Neuronal stem cell (in vitro differentiated cells): ENCODE measurements around the gene MAD1L1.

Experiments used
- DNase-seq: peaks from one replicate; pipeline ENCODE4 v3.0.0-alpha.2; 2013; ENCODE audit warnings: low spot score
- H2AFZ ChIP-seq: one replicate; pipeline ENCODE4 v1.6.1; 2013; ENCODE audit warnings: mild to moderate bottlenecking, low read length, inconsistent platforms
- H2AK5ac ChIP-seq: 2 replicates; pipeline ENCODE4 v1.6.1; 2013; ENCODE audit warnings: low read depth, mild to moderate bottlenecking, inconsistent platforms, low read length, moderate library complexity, mixed read lengths
- H2BK120ac ChIP-seq: 2 replicates; pipeline ENCODE4 v1.6.1; 2013; ENCODE audit warnings: low read depth, mild to moderate bottlenecking, inconsistent platforms, low read length, moderate library complexity, mixed read lengths
- H2BK12ac ChIP-seq: one replicate; pipeline ENCODE4 v1.6.1; 2013; ENCODE audit warnings: low read length, inconsistent platforms
- H2BK15ac ChIP-seq: 2 replicates; pipeline ENCODE4 v1.6.1; 2013; ENCODE audit warnings: mild to moderate bottlenecking, low read length, inconsistent platforms, mixed read lengths
- H2BK5ac ChIP-seq: one replicate; pipeline ENCODE4 v1.6.1; 2013; ENCODE audit warnings: inconsistent platforms, mild to moderate bottlenecking, low read length, moderate library complexity
- H3K14ac ChIP-seq: one replicate; pipeline ENCODE4 v1.6.1; 2013; ENCODE audit warnings: low read length, inconsistent platforms
- H3K18ac ChIP-seq: 2 replicates; pipeline ENCODE4 v1.6.1; 2013; ENCODE audit warnings: low read length, inconsistent platforms
- H3K23ac ChIP-seq: 2 replicates; pipeline ENCODE4 v1.6.1; 2013; ENCODE audit warnings: low read depth, mild to moderate bottlenecking, mixed read lengths, low read length, inconsistent platforms; ENCODE audit not compliant: poor library complexity
- H3K27ac ChIP-seq: replicated peaks from 3 replicates; pipeline ENCODE4 v1.5.1; 2013; ENCODE audit warnings: low read length, inconsistent platforms
- H3K27me3 ChIP-seq, 3 experiments: 2 replicates each; pipeline ENCODE4 v1.6.1; 2013; ENCODE audit warnings: low read length in 3 of 3, mild to moderate bottlenecking in 2 of 3, inconsistent platforms in 1 of 3, low read depth in 1 of 3, mixed read lengths in 1 of 3, moderate library complexity in 1 of 3; ENCODE audit not compliant: control insufficient read depth in 3 of 3, insufficient read depth in 3 of 3
- H3K36me3 ChIP-seq, 2 donors: replicated peaks in 1 of 2; 2 replicates each; pipeline ENCODE4 v1.6.1; 2013; ENCODE audit warnings: low read length in 2 of 2; ENCODE audit not compliant: control insufficient read depth in 2 of 2, insufficient read depth in 2 of 2
- H3K4ac ChIP-seq: 2 replicates; pipeline ENCODE4 v1.6.1; 2013; ENCODE audit warnings: inconsistent platforms, mild to moderate bottlenecking, low read length, moderate library complexity
- H3K4me1 ChIP-seq, 2 donors: 1 replicate in 1 of 2; 2 replicates in 1 of 2; pipeline ENCODE4 v1.6.1; 2013; ENCODE audit warnings: low read length in 2 of 2, low read depth in 1 of 2; ENCODE audit not compliant: control insufficient read depth in 2 of 2, insufficient read depth in 1 of 2
- H3K4me2 ChIP-seq: one replicate; pipeline ENCODE4 v1.6.1; 2013; ENCODE audit warnings: mild to moderate bottlenecking, low read length, inconsistent platforms; ENCODE audit not compliant: insufficient read depth, poor library complexity, severe bottlenecking
- H3K4me3 ChIP-seq, 2 donors: 2 replicates each; pipeline ENCODE4 v1.5.1; 2013; ENCODE audit warnings: low read length in 2 of 2, mild to moderate bottlenecking in 2 of 2, inconsistent platforms in 1 of 2, moderate library complexity in 1 of 2
- H3K79me1 ChIP-seq: one replicate; pipeline ENCODE4 v1.6.1; 2013; ENCODE audit warnings: low read depth, mild to moderate bottlenecking, inconsistent platforms, low read length, moderate library complexity
- H3K9ac ChIP-seq: one replicate; pipeline ENCODE4 v1.6.1; 2013; ENCODE audit warnings: mild to moderate bottlenecking, low read depth, low read length, inconsistent platforms; ENCODE audit not compliant: poor library complexity
- H3K9me3 ChIP-seq, 2 donors: replicated peaks in 1 of 2; 2 replicates each; pipeline versions ENCODE3 to v1.6.1; 2013; ENCODE audit warnings: low read length in 2 of 2, mild to moderate bottlenecking in 2 of 2, inconsistent platforms in 1 of 2, low read depth in 1 of 2, mixed read lengths in 1 of 2, moderate library complexity in 1 of 2; ENCODE audit not compliant: control insufficient read depth in 2 of 2, insufficient read depth in 1 of 2
- H4K8ac ChIP-seq: one replicate; pipeline ENCODE4 v1.6.1; 2013; ENCODE audit warnings: low read depth, mild to moderate bottlenecking, inconsistent platforms, low read length, moderate library complexity
- H4K91ac ChIP-seq: one replicate; pipeline ENCODE4 v1.6.1; 2013; ENCODE audit warnings: low read length, low read depth, mild to moderate bottlenecking, inconsistent platforms; ENCODE audit not compliant: poor library complexity
- whole genome bisulfite sequencing, 2 donors: extraction: QIAGEN DNeasy Blood & Tissue Kit; methylation state at CpG; one replicate each; pipeline ENCODE4 v1.1.7; 2013; ENCODE audit warnings: missing lambda C conversion rate in 2 of 2, mixed read lengths in 1 of 2; ENCODE audit not compliant: insufficient read length in 2 of 2, insufficient replicate concordance in 1 of 2; ENCODE audit errors: extremely low coverage in 2 of 2; 5-methylcytosine and 5-hydroxymethylcytosine counted together

MAD1L1 gene

GRCh38 chr7:2040201-2040892, 192.4 kb downstream of the MAD1L1 start:
- Histone ChIP-seq H2BK120ac (no peak overlapping the region), H3K4me2 (no peak overlapping the region), H3K4me3 (no peak overlapping the region), H2AK5ac (no peak overlapping the region), H2AFZ (no peak overlapping the region), H3K4ac (no peak overlapping the region), H3K27me3 (peaks cover 0 to 2% (median 0%) of the 10 kb centered on the region in 3 experiments), H3K9me3 (peaks cover 9 to 22% of the 10 kb centered on the region in 2 donors), H2BK15ac (no peak overlapping the region), H3K14ac (no peak overlapping the region), H2BK12ac (no peak overlapping the region), H3K79me1 (no peaks in the 10 kb centered on the region), H4K8ac (no peak overlapping the region), H3K36me3 (peaks cover 7% of the 10 kb centered on the region in 2 donors), H3K9ac (no peak overlapping the region), H4K91ac (no peak overlapping the region), H3K18ac (no peak overlapping the region), H2BK5ac (no peak overlapping the region), H3K27ac (no peak overlapping the region), H3K23ac (no peak overlapping the region), H3K4me1 (peaks cover 0 to 15% of the 10 kb centered on the region in 2 donors)
- no peak for DNase-seq
- WGBS, 2 donors, result no CpG with 5 or more reads among the region's 22 CpGs

- Histone ChIP-seq H3K14ac (no peak overlapping the region), H2BK120ac (no peak overlapping the region), H3K27ac (no peak overlapping the region), H3K9me3 (peaks cover 9 to 22% of the 10 kb centered on the region in 2 donors), H3K4me1 (peaks cover 2 to 15% of the 10 kb centered on the region in 2 donors), H3K4me3 (no peak overlapping the region), H2AFZ (no peak overlapping the region), H3K4ac (no peak overlapping the region), H2BK5ac (no peak overlapping the region), H2BK15ac (no peak overlapping the region), H3K18ac (no peak overlapping the region), H3K4me2 (no peak overlapping the region), H2AK5ac (no peak overlapping the region), H3K36me3 (peaks cover 6 to 7% of the 10 kb centered on the region in 2 donors), H3K27me3 (peaks cover 0 to 2% (median 0%) of the 10 kb centered on the region in 3 experiments), H3K9ac (no peak overlapping the region), H3K79me1 (no peaks in the 10 kb centered on the region), H4K91ac (no peak overlapping the region), H4K8ac (no peak overlapping the region), H3K23ac (no peak overlapping the region), H2BK12ac (no peak overlapping the region)
- no CpG with 5 or more reads among the region's 23 CpGs for whole genome bisulfite sequencing, 2 donors
- no peak for DNase-seq
These were observed 193.6 kb downstream of the MAD1L1 start for GRCh38 chr7:2038931-2039728.

GRCh38 chr7:2037808-2038522, 194.8 kb downstream of the MAD1L1 start:
- Histone ChIP-seq H3K27me3 (peaks cover 0 to 2% (median 0%) of the 10 kb centered on the region in 3 experiments), H3K23ac (no peak overlapping the region), H3K4ac (no peak overlapping the region), H3K79me1 (peaks cover under 1% of the 10 kb centered on the region), H3K4me1 (peaks cover 3 to 14% of the 10 kb centered on the region in 2 donors), H3K4me2 (no peak overlapping the region), H2BK5ac (no peak overlapping the region), H3K18ac (no peak overlapping the region), H2AFZ (no peak overlapping the region), H2BK15ac (no peak overlapping the region), H2AK5ac (no peak overlapping the region), H2BK120ac (no peak overlapping the region), H4K8ac (no peak overlapping the region), H3K36me3 (peaks cover 2 to 5% of the 10 kb centered on the region in 2 donors), H4K91ac (no peak overlapping the region), H3K9ac (no peak overlapping the region), H3K14ac (no peak overlapping the region), H3K9me3 (peaks cover 7 to 15% of the 10 kb centered on the region in 2 donors), H3K4me3 (no peak overlapping the region), H3K27ac (no peak overlapping the region), H2BK12ac (no peak overlapping the region)
- no CpG with 5 or more reads among the region's 13 CpGs for WGBS, 2 donors
- DNase-seq, result no peak
